GM15510 (cell line): ENCODE measurements around the gene DOCK4.

Experiments
- POLR2A ChIP-seq: IDR thresholded peaks from 3 replicates; pipeline ENCODE4 v1.6.1; 2011; ENCODE audit warnings: borderline replicate concordance; ENCODE audit not compliant: insufficient read length; ENCODE audit errors: extremely low read depth

Gene DOCK4

GRCh38 chr7:112161253-112162141, 44.7 kb downstream of the DOCK4 start:
- TF ChIP-seq POLR2A, result no peak

GRCh38 chr7:112160771-112161150, 45.4 kb downstream of the DOCK4 start:
- no peak for TF ChIP-seq POLR2A

DNA sequence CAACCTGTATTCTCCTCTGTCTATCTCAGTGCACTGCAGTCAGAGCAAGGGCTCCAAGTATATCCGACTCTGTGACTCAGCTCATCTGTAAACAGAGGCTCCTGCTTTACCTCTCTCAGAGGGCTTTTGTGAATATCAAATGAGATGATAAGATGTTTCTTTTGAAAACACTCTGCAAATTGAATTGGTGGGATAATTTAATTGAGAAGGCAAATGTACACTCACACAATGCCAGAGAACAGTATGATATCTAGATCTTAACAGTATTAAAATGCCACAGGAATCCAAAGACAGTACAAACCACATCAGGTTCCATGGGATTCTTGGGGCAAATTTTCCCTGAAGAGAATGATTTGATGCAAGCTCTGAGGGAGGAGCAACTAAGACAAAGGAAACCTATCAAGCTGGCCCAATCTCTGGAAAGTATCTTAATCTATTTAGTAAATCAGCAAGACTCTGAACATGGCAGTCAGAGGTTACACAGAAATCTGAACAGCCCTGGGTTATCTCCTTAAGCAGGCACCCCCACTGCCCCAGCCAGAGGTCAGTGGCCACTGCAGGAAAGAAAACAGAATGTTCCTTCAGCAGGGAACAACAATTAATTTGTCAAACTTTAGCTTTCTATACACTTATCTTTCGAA, 45.9 kb downstream of the DOCK4 start:
- TF ChIP-seq POLR2A, result no peak

- no peak for TF ChIP-seq POLR2A
These were observed 46.8 kb downstream of the DOCK4 start for GRCh38 chr7:112159351-112159750.

DNA sequence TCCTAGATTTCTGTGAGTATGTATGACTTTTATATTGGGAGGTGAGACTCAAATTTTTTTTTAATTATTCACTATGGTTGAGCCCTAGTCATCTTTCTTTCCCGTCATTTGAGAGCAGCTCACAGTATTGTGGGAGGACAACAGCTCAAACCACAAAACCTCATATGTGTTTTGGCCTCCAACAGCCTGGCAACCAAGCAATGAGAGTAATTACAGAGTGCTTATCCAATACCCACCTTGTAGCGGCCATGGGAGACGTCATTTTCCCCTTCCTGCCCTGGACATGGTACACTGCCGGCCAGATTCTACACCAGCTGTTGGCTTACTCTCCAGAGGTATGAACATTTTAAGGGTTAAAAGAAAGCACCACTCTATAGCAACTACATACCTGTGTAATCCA, 49.1 kb downstream of the DOCK4 start:
- no peak for TF ChIP-seq POLR2A

DNA sequence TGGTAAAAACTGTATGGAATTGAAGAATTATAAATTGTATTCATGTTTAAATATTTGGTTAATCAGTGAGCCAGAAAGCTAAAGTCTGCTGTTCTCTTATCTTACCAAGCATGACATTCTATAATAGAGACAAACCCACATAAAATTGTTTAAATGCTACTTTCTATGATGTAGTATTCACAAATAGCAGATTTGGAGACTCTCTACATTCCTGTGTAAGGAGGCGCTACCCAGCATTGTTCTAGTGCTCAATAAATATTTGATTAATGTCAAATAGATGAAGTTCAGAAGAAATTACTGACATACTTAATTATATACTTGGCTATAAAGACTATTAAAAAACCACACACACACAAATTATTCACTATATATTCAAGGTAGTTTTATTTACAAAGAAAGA, 49.8 kb downstream of the DOCK4 start:
- no peak for TF ChIP-seq POLR2A

DNA sequence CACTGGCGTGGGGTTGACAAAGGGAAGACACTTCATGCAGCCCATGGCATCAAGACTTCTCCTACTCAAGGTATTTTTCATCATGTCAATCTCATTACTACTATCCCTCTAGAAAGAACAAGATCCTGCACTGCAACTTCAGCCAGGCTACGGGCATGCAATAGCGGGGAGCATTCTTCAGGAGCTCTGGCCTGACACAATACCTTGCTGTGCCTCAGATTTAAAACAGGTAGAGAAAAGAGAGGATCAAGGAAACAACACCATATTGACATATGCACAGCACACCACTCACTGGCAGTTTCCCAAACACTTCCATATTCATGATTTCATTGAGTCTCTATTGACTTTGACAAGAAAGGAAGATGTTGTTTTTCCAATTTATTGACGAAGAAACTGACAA, 51.5 kb downstream of the DOCK4 start:
- no peak for TF ChIP-seq POLR2A

DNA sequence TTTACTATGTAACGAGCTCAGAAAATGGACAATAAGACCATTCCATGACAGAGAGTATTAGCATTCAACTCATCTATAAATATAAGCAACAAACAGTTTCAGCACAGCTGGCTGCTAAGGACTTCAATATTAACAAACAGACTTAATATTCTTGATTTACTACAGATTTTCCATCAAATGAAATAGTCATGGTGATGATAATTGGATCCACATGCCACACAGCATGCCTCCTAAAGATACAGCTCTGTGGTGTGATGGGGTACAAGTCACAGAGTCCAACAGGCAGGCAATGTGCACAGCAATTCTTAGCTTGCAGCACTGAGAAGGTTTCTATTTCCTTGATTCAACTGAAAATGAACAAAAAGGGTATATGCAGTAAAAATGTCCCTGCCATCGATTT, 54.0 kb downstream of the DOCK4 start:
- TF ChIP-seq POLR2A, result no peak

- TF ChIP-seq POLR2A, result no peak
These were observed 55.2 kb downstream of the DOCK4 start for GRCh38 chr7:112150823-112151641.

DNA sequence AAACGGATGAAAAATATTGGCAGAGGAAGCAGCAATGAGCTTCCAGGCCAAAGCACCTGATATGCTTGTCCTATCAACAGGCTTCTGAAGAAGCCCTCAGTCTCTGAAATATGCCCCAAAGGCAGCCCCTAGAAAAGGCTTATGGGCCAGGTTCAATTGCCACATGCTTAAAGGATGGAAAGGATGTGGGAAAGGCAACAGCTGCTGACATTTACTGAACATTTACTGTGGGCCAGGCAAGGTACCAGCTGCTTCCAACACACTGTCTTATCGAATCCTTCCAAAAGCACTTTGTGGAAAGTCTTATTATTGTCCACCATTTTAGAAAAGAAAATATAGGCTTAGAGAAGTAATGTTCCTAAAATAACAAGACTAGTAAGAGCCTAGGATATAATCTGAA, 56.5 kb downstream of the DOCK4 start:
- TF ChIP-seq POLR2A, result no peak

GRCh38 chr7:112147793-112148361, 58.3 kb downstream of the DOCK4 start:
- no peak for TF ChIP-seq POLR2A

DNA sequence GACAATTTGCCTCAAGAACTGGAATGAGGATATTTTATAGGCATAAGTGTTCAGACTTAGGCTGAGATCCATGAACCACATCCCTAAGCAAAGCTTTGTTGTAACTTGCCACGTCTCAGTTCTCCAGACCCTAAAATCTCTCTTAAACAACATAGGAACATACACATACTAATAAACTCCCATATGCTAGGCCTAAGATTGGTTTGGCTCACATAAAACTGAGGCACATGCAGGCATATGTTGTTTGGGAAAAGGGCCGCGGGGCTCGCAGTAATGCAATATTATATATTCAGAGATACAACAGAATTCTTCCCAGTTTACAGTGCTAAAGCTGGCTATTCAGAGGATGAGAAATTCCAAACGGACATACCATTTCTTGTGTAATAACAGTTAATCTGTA, 61.0 kb downstream of the DOCK4 start:
- no peak for TF ChIP-seq POLR2A

DNA sequence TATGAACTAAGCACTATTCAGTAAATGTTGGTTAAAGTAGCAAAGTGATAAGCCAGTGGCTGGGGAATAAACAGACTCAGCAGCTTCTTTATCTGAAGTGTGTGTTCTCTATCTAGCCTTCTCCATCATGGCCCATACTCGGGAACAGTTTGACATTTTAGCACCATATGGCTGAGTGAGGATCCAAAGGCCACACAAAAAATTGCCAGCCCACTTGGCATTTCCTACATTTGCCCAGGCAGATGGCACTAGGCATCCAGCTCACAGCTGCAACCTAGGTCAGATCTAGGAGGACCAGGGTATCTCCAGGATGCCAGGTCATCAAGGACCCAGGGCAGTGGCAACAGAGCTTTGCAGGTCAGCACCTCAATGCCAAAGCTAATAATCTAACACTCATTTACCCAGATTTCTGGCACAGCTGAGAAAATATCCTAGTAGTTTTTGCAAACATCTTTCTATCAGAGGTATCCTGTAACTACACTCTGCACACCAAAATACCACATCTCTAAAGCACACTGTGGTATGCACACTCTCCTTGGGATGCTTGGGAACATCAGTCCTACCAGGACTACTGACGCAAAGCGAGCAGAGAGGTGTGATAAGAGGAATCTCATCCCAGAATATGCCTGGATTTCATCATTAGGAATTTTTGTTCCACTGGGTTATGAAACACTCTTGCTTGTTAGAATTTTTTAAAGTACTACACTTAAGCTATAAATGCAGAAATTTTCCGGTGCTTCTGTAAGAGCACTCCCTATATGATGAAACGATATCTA, 61.7 kb downstream of the DOCK4 start:
- TF ChIP-seq POLR2A, result no peak

GRCh38 chr7:112143582-112143981, 62.6 kb downstream of the DOCK4 start:
- TF ChIP-seq POLR2A, result no peak

GRCh38 chr7:112143136-112143535, 63.1 kb downstream of the DOCK4 start:
- no peak for TF ChIP-seq POLR2A

- no peak for TF ChIP-seq POLR2A
These were observed 65.6 kb downstream of the DOCK4 start for GRCh38 chr7:112140600-112140999.
